GM12892 (cell line): Measurements from ENCODE around the gene FAM210B.

Experiments used
- POLR2A ChIP-seq: IDR thresholded peaks from 2 replicates; pipeline ENCODE4 v1.6.1; 2011; ENCODE audit warnings: low read depth, low read length, control low read depth
- POLR2AphosphoS5 ChIP-seq: IDR thresholded peaks from 2 replicates; pipeline ENCODE4 v1.6.1; 2011; ENCODE audit warnings: low read depth, low read length, control low read depth
- TAF1 ChIP-seq: IDR thresholded peaks from 2 replicates; pipeline ENCODE4 v1.6.1; 2011; ENCODE audit warnings: low read depth, mild to moderate bottlenecking, control low read depth, low read length, borderline replicate concordance

- TF ChIP-seq POLR2AphosphoS5 (no peak), POLR2A (no peak), TAF1 (no peak)
Observed at GRCh38 chr20:56417911-56418310, 59.1 kb downstream of the FAM210B start.
